HG02623 (cell line): Measurements from ENCODE around the gene OR1N1.
"Not testable (repeated sequence)": the region's sequence is repeated elsewhere in the genome, so short reads cannot be mapped to it uniquely, and the experiment has no call there.

Experiments used
- ATAC-seq: cut with Tn5 transposase; IDR thresholded peaks from one replicate; pipeline ENCODE4 v1.9.1; 2021; ENCODE audit warnings: moderate library complexity; ENCODE audit not compliant: unreplicated experiment

OR1N1 gene, protein sequence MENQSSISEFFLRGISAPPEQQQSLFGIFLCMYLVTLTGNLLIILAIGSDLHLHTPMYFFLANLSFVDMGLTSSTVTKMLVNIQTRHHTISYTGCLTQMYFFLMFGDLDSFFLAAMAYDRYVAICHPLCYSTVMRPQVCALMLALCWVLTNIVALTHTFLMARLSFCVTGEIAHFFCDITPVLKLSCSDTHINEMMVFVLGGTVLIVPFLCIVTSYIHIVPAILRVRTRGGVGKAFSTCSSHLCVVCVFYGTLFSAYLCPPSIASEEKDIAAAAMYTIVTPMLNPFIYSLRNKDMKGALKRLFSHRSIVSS

DNA sequence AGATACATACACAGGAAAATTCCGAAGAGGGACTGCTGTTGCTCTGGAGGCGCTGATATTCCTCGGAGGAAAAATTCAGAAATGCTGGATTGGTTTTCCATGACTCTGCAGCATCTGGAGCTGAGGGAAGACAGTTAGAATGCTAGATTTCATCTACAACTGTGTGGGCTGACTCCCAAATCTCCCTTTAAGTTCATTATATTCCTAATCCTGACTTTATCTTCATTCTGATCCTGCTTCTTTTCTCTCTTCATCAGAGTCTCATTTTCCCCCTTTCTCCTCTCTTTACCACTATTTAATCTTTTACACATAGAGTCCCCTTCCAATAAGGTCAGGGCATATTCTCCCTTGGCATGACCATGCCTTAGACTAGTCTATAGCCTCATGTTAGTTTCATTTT, at the start of gene OR1N1:
OR1N1 (minus strand) TSS at position 101 of the 400 bp plus-strand sequence; CDS start at position 101, 0 bp downstream.
- no peak for ATAC-seq

DNA sequence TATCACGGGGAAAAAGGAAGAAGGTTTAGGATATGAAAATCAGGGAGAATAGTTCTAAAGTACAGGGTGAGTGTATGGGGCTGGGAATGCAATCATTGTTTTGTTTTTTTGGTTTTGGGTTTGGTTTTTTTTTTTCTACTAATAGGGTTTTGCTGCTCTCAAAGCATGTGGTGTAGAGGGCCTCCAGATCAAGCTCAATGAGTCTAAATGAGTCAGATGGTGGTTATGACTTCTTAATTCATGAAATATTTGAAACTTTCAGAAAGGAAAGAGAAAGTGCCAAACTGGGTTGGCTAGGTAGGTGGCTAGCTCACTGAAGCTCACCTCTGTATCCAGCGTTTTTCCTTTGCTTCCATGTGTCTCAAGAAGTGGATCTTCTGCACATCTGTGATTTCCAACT, 45.4 kb upstream of the OR1N1 start:
- no peak for ATAC-seq

DNA sequence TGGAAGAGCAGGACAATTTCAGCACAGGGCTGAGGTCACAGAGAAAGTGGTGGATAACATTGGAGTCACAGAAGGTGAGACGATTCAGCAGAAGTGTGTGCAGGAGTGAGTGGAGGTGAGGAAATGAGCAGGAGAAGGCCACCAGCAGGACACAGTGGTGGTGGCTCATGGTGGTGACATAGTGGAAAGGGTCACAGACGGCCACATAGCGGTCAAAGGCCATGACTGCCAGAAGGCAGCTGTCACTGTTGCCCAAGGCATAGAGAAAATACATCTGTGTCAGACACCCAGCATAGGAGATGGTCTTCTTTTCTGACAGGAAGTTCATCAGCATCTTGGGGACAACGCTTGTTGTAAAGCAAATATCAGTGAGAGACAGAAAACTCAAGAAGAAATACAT, 40.8 kb upstream of the OR1N1 start:
- no peak for ATAC-seq

DNA sequence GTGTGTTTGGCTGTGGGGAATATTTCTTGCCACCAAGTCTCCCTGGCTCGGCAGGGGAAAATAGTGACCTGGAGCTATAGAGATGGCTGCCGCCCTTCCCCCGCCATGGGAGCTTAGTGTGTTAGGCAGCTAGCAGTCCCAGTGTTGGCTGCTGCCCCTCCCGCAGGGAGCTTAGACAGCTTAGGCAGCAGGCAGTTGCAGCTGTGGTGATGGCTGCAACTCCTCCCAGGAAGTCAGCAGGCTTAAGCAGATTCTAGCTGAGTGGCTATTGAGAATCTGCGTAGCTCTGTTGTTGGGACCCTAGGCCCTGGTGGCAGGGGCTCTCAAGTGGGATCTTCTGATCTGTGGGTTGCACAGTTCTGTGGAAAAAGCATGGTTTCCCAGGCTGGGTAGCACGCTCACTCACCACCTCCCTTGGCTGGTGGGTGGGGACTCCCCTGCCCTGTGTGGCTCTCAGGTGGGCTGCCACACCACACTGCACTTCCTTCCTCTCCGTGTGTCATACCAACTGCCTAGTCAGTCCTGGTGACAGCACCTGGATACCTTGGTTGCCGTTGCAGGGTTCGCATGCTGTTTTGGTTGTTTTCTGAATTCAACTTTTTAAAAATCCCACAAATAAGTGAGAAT, 35.2 kb upstream of the OR1N1 start:
- no peak for ATAC-seq

- no peak for ATAC-seq
Measured at GRCh38 chr9:122561446-122561845, 34.4 kb upstream of the OR1N1 start.

- no peak for ATAC-seq
Measured at GRCh38 chr9:122552812-122553211, 25.7 kb upstream of the OR1N1 start, which contains the start of gene OR1N2. Gene OR1N2 (plus strand): TSS chr9:122553112. CDS start chr9:122553212, 100 bp downstream.

DNA sequence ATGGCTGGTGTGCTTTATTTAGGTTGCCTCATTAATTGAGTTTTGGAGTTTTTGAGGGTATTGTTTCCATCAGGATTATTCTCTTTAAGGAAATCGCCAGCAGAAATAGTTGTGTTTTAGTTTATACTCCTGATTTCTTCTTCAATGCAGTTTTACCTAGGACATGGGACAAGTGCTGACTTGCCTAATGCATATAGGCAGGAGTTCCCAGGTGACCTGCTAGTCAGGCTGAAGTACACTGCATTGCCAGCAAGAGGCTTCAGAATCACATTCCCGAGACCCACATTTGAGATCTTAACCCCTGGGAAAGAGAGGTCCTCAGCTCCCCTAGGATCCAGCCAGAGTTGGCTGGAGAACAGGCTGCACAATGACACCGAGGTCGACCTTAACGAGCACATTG, 24.3 kb upstream of the OR1N1 start:
- no peak for ATAC-seq

GRCh38 chr9:122546196-122546595, 19.1 kb upstream of the OR1N1 start:
- no peak for ATAC-seq

- ATAC-seq: no peak
Measured at GRCh38 chr9:122538757-122539156, 11.7 kb upstream of the OR1N1 start.

GRCh38 chr9:122537066-122537465, 10.0 kb upstream of the OR1N1 start:
- ATAC-seq: not testable (repeated sequence)

DNA sequence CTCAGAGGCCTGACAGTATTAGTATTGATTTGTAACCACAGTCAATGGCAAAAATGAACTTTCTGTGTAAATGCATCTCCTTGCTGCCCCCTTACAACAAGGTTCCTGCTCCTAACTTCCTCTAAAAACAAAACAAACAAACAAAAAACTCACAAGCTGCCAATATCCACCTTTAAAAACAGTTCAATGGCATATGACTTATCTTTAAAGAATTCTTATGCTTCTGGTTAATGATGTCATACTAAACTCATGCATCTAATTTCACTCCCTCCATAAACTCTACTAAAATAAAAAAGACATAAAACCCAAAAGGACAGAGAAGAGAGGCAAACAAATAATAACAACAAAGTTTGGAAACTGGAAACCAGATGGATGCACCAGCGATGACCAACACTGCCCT, 9.0 kb upstream of the OR1N1 start:
- ATAC-seq: no peak

DNA sequence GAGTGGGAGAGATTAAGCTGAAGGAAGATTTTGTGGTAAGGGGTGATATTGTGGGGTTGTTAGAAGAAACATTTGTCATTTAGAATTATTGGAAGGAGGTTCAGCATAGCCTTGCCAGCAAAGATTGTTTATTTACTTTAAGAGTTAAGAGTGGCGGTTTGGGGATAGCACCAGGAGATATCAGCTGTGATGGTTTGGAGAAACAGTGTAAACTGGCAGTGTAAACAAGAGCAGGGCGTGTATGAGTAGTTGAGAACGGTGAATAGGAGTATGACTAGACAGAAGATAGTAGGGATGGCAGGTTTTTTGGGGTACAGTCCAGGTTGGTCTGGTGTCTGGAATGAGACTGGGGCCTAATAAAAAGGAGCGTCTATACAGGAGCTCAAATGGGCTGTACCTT, 4.1 kb upstream of the OR1N1 start:
- not testable (repeated sequence) for ATAC-seq

DNA sequence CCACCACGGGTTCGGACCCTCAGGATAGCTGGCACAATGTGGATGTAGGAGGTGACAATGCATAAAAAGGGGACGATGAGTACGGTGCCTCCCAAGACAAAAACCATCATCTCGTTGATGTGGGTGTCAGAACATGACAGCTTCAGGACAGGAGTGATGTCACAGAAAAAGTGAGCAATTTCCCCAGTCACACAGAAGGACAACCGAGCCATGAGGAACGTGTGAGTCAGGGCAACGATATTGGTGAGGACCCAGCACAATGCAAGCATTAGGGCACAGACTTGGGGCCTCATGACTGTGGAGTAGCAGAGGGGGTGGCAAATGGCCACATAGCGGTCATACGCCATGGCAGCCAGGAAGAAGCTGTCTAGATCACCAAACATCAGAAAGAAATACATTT, 491 bp downstream of the OR1N1 start:
- ATAC-seq: no peak

DNA sequence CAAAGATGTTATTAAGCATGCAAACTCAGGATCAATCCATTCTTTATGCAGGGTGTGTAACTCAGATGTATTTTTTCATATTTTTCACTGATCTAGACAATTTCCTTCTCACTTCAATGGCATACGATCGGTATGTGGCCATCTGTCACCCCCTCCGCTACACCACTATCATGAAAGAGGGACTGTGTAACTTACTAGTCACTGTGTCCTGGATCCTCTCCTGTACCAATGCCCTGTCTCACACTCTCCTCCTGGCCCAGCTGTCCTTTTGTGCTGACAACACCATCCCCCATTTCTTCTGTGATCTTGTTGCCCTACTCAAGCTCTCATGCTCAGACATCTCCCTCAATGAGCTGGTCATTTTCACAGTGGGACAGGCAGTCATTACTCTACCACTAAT, 7.7 kb downstream of the OR1N1 start:
- ATAC-seq: no peak

GRCh38 chr9:122518841-122519240, 8.3 kb downstream of the OR1N1 start, which contains the start of gene OR1J4:
Gene OR1J4 (plus strand): TSS chr9:122519141. CDS start chr9:122519141, 0 bp downstream.
- no peak for ATAC-seq

DNA sequence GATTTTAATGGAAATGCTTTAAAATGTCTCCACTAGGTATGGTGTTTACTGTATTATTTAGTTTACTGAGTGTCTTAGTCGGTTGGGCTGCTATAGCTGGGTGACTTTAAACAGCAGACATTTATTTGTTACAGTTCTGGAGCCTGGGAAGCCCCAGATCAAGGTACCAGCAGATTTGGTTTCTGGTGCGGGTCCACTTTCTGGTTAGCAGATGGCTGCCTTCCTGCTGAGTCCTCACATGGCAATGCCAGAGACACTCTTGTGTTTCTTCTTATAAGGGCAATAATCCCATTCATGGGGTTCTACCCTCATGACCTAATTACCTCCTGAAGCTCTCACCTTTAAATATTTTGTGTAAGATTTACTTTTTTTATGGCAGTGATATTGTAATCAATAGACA, 8.9 kb downstream of the OR1N1 start:
- no peak for ATAC-seq

- no peak for ATAC-seq
Measured at GRCh38 chr9:122510502-122510901, 16.6 kb downstream of the OR1N1 start, which contains the start of gene OR1J2. Gene OR1J2 (plus strand): TSS chr9:122510802. CDS start chr9:122510802, 0 bp downstream.

GRCh38 chr9:122506964-122507363, 20.1 kb downstream of the OR1N1 start:
- no peak for ATAC-seq

GRCh38 chr9:122498883-122499288, 28.2 kb downstream of the OR1N1 start:
- peak; percentile 47 for ATAC-seq

- ATAC-seq: no peak
Measured at GRCh38 chr9:122479062-122479461, 48.0 kb downstream of the OR1N1 start.

- ATAC-seq: no peak
Measured at GRCh38 chr9:122477826-122478225, 49.3 kb downstream of the OR1N1 start, which contains the start of gene OR1J1. Gene OR1J1 (minus strand): TSS chr9:122477926. CDS start chr9:122477926, 0 bp downstream.

- no peak for ATAC-seq
Measured at GRCh38 chr9:122477346-122477745, 49.7 kb downstream of the OR1N1 start.
